CD14-positive monocyte (primary cell): ENCODE measurements around the gene NLGN1. TPM values are rescaled to one million over a fixed set of nuclear protein-coding genes. Genes with fewer than 3 reads are reported as not detected.

Experiments
- DNase-seq, 3 donors: peaks; one replicate each; pipeline ENCODE4 v3.0.0-alpha.2; 2011 to 2022
- H2AFZ ChIP-seq: 2 replicates; pipeline ENCODE4 v1.6.0; 2012; ENCODE audit warnings: mild to moderate bottlenecking, low read depth, low read length, inconsistent platforms; ENCODE audit not compliant: insufficient read depth, poor library complexity, severe bottlenecking
- H3K27ac ChIP-seq, 2 donors: 1 replicate in 1 of 2; 2 replicates in 1 of 2; pipeline ENCODE4 v1.5.1; 2012 to 2013; ENCODE audit warnings: low read length in 2 of 2, control low read depth in 1 of 2, inconsistent platforms in 1 of 2, low read depth in 1 of 2, mild to moderate bottlenecking in 1 of 2
- H3K27me3 ChIP-seq, 2 donors: one replicate each; pipeline versions ENCODE4 v1.6.0 to v1.6.1; 2011 to 2013; ENCODE audit warnings: low read length in 2 of 2; ENCODE audit not compliant: control insufficient read depth in 2 of 2, insufficient read depth in 2 of 2
- H3K36me3 ChIP-seq, 2 donors: replicated peaks in 1 of 2; 1 replicate in 1 of 2; 2 replicates in 1 of 2; pipeline versions ENCODE4 v1.5.1 to v1.6.1; 2012 to 2013; ENCODE audit warnings: low read length in 2 of 2, control low read depth in 1 of 2, inconsistent platforms in 1 of 2, mild to moderate bottlenecking in 1 of 2; ENCODE audit not compliant: insufficient read depth in 2 of 2, control insufficient read depth in 1 of 2
- H3K4me1 ChIP-seq, 2 donors: 1 replicate in 1 of 2; 2 replicates in 1 of 2; pipeline versions ENCODE4 v1.5.1 to v1.6.1; 2012 to 2013; ENCODE audit warnings: low read length in 2 of 2, control low read depth in 1 of 2, inconsistent platforms in 1 of 2, mild to moderate bottlenecking in 1 of 2, moderate library complexity in 1 of 2; ENCODE audit not compliant: insufficient read depth in 2 of 2, control insufficient read depth in 1 of 2
- H3K4me2 ChIP-seq: replicated peaks from 2 replicates; pipeline ENCODE3; 2012; ENCODE audit warnings: low read length, moderate library complexity, mild to moderate bottlenecking; ENCODE audit not compliant: poor library complexity, severe bottlenecking; ENCODE audit errors: extremely low read depth
- H3K4me3 ChIP-seq, 3 experiments: fragments of 200-600 bp in 1 of 3; sonication (generic) in 1 of 3; replicated peaks in 1 of 3; 1 replicate in 2 of 3; 2 replicates in 1 of 3; pipeline ENCODE4 v1.5.1; 2011 to 2013; ENCODE audit warnings: low read length in 3 of 3, mild to moderate bottlenecking in 3 of 3, control low read depth in 2 of 3, low read depth in 2 of 3, inconsistent platforms in 1 of 3, moderate library complexity in 1 of 3
- H3K79me2 ChIP-seq: 2 replicates; pipeline ENCODE4 v1.6.0; 2012; ENCODE audit warnings: mild to moderate bottlenecking, control low read depth, inconsistent platforms, low read length, moderate library complexity; ENCODE audit not compliant: insufficient read depth
- H3K9ac ChIP-seq: 2 replicates; pipeline ENCODE4 v1.6.0; 2017; ENCODE audit warnings: low read length, mild to moderate bottlenecking; ENCODE audit not compliant: insufficient read depth, poor library complexity, severe bottlenecking
- H3K9me3 ChIP-seq, 2 donors: replicated peaks in 1 of 2; 1 replicate in 1 of 2; 2 replicates in 1 of 2; pipeline versions ENCODE4 v1.5.1 to v1.6.1; 2012 to 2013; ENCODE audit warnings: low read length in 2 of 2, control low read depth in 1 of 2; ENCODE audit not compliant: control insufficient read depth in 1 of 2, insufficient read depth in 1 of 2
- H4K20me1 ChIP-seq: 2 replicates; pipeline ENCODE4 v1.6.0; 2012; ENCODE audit warnings: mild to moderate bottlenecking, low read length, control low read depth, moderate library complexity; ENCODE audit not compliant: insufficient read depth
- H3K27ac Mint-ChIP-seq, 7 donors: one replicate each; pipeline ENCODE4 v1.8.0; 2020; ENCODE audit warnings: mild to moderate bottlenecking in 7 of 7, mixed read lengths in 7 of 7, moderate library complexity in 6 of 7, inconsistent platforms in 2 of 7
- H3K27me3 Mint-ChIP-seq, 3 donors: one replicate each; pipeline ENCODE4 v1.8.0; 2021 to 2022; ENCODE audit warnings: low read depth in 3 of 3, mild to moderate bottlenecking in 3 of 3, mixed read lengths in 3 of 3, moderate library complexity in 3 of 3, inconsistent platforms in 1 of 3
- H3K36me3 Mint-ChIP-seq, 2 donors: one replicate each; pipeline ENCODE4 v1.8.0; 2020; ENCODE audit warnings: mixed read lengths in 2 of 2, inconsistent platforms in 1 of 2, mild to moderate bottlenecking in 1 of 2
- H3K4me1 Mint-ChIP-seq: one replicate; pipeline ENCODE4 v1.8.0; 2020; ENCODE audit warnings: mild to moderate bottlenecking, mixed read lengths
- H3K4me3 Mint-ChIP-seq, 2 donors: one replicate each; pipeline ENCODE4 v1.8.0; 2020; ENCODE audit warnings: mild to moderate bottlenecking in 2 of 2, mixed read lengths in 2 of 2, moderate library complexity in 1 of 2
- H3K9me3 Mint-ChIP-seq, 7 donors: one replicate each; pipeline ENCODE4 v1.8.0; 2020 to 2022; ENCODE audit warnings: mixed read lengths in 7 of 7, mild to moderate bottlenecking in 6 of 7, moderate library complexity in 6 of 7, inconsistent platforms in 2 of 7
- CTCF ChIP-seq: fragments of 200-600 bp; IDR thresholded peaks from one replicate; pipeline ENCODE4 v1.8.0; 2022; ENCODE audit warnings: antibody characterized with exemption, mild to moderate bottlenecking
- WGBS: methylation state at CpG from one replicate; pipeline ENCODE4 v1.1.5; 2013; ENCODE audit warnings: missing lambda C conversion rate; ENCODE audit not compliant: insufficient coverage; 5-methylcytosine and 5-hydroxymethylcytosine counted together
- intact Hi-C, 2 donors: fragments of 100-400 bp; cut with micrococcal nuclease; formaldehyde crosslinking; loops; one replicate each; pipeline versions ENCODE4 v1.15.0 to v1.15.1; 2023
- polyA plus RNA-seq, 3 donors: library from polyadenylated mRNA; depleted of rRNA in 1 of 3; unstranded in 2 of 3; stranded (reverse) in 1 of 3; fragments of 300-500 nt in 2 of 3; fragments of >200 nt in 1 of 3; fragmentation: Illumina TruSeq in 2 of 3; gene quantifications; 1 replicate in 2 of 3; 2 replicates in 1 of 3; pipeline ENCODE4 v1.2.3, GENCODE V29; 2012 to 2021

The NLGN1 gene
- polyA plus RNA-seq, 3 donors = not detected

GRCh38 chr3:174192471-174192870, 794.9 kb downstream of the NLGN1 start:
- H2AFZ ChIP-seq = no peak overlapping the region
- no peak for DNase-seq
- no peak overlapping the region for H3K4me3 Mint-ChIP-seq

DNA sequence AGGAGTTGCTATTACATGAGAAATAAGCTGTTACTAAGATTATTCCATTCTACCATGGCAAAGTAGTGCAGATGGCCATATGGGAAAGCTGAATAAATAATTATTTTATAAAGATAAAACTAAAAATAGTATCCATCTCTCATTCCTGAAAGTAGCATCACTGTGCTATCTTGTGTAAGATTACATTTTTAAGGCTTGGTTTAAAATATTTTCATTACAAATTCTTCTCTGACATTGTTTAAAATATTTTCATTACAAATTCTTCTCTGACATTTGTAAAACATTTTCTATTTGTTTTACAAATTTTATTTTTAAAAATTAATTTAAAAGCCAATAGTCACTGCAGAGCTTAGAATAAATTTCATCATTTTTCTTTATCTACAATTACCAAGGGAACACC, 796.1 kb downstream of the NLGN1 start:
- Histone ChIP-seq H3K9me3 (no peaks in the 10 kb centered on the region), H3K79me2 (no peaks in the 10 kb centered on the region), H3K4me1 (no peaks in the 10 kb centered on the region), H4K20me1 (no peaks in the 10 kb centered on the region), H3K4me3 (no peak overlapping the region), H3K9ac (no peak overlapping the region), H3K27me3 (no peaks in the 10 kb centered on the region), H3K36me3 (no peaks in the 10 kb centered on the region), H3K4me2 (no peak overlapping the region), H2AFZ (no peak overlapping the region), H3K27ac (no peak overlapping the region)
- intact Hi-C loops = no loop called here
- Mint-ChIP-seq H3K4me3 (no peak overlapping the region), H3K9me3 (peaks cover 0 to 10% (median 3%) of the 10 kb centered on the region in 7 donors), H3K36me3 (no peaks in the 10 kb centered on the region), H3K27me3 (no peaks in the 10 kb centered on the region), H3K4me1 (no peaks in the 10 kb centered on the region), H3K27ac (no peak overlapping the region)
- DNase-seq = no peak
- no peak for TF ChIP-seq CTCF

More at GRCh38 chr3:174192471-174192870, 794.9 kb downstream of the NLGN1 start:
- Histone ChIP-seq H3K4me1 (no peaks in the 10 kb centered on the region), H4K20me1 (no peaks in the 10 kb centered on the region), H3K27me3 (no peaks in the 10 kb centered on the region), H3K4me2 (no peak overlapping the region), H3K9me3 (no peaks in the 10 kb centered on the region), H3K4me3 (no peak overlapping the region), H3K9ac (no peak overlapping the region), H3K79me2 (no peaks in the 10 kb centered on the region), H3K36me3 (no peaks in the 10 kb centered on the region), H3K27ac (no peak overlapping the region)
- no peaks in the 10 kb centered on the region for H3K4me1 Mint-ChIP-seq
- H3K36me3 Mint-ChIP-seq = no peaks in the 10 kb centered on the region
- intact Hi-C loops = no loop called here
- no peak for TF ChIP-seq CTCF
- 92% methylated on average over 2 of the region's 2 CpGs for WGBS
- peaks cover 0 to 12% (median 3%) of the 10 kb centered on the region in 7 donors for H3K9me3 Mint-ChIP-seq
- H3K27me3 Mint-ChIP-seq = no peaks in the 10 kb centered on the region
- no peak overlapping the region for H3K27ac Mint-ChIP-seq
